NT2/D1 (cell line): Measurements from ENCODE around the gene RALA.

Source experiments
- DNase-seq: peaks from one replicate; pipeline ENCODE4 v3.0.0-alpha.2; 2011; ENCODE audit warnings: low read depth, low spot score
- H3K27me3 ChIP-seq: 2 replicates; pipeline ENCODE4 v1.6.0; 2011; ENCODE audit warnings: mild to moderate bottlenecking; ENCODE audit not compliant: insufficient read length, insufficient read depth
- H3K36me3 ChIP-seq: 2 replicates; pipeline ENCODE4 v1.6.1; 2011; ENCODE audit warnings: mild to moderate bottlenecking, low read length, mixed read lengths; ENCODE audit not compliant: insufficient read depth, insufficient read length
- H3K4me1 ChIP-seq: 2 replicates; pipeline ENCODE4 v1.5.1; 2011; ENCODE audit not compliant: insufficient read depth, insufficient read length
- H3K4me3 ChIP-seq: 2 replicates; pipeline ENCODE4 v1.5.1; 2011; ENCODE audit warnings: low read depth; ENCODE audit not compliant: insufficient read length
- H3K9ac ChIP-seq: 2 replicates; pipeline ENCODE4 v1.6.0; 2011; ENCODE audit warnings: low read depth; ENCODE audit not compliant: insufficient read length
- H3K9me3 ChIP-seq: 2 replicates; pipeline ENCODE4 v1.5.1; 2011; ENCODE audit warnings: mild to moderate bottlenecking, low read length; ENCODE audit not compliant: insufficient read depth
- SUZ12 ChIP-seq: IDR thresholded peaks from 2 replicates; pipeline ENCODE4 v1.6.1; 2011; ENCODE audit not compliant: insufficient read length, insufficient read depth; ENCODE audit errors: extremely low read depth
- YY1 ChIP-seq: IDR thresholded peaks from 2 replicates; pipeline ENCODE4 v1.6.1; 2011; ENCODE audit not compliant: insufficient read length, insufficient read depth
- ZNF274 ChIP-seq: IDR thresholded peaks from 2 replicates; pipeline ENCODE4 v1.6.1; 2011; ENCODE audit warnings: mild to moderate bottlenecking, low read depth, low read length

The RALA gene

DNA sequence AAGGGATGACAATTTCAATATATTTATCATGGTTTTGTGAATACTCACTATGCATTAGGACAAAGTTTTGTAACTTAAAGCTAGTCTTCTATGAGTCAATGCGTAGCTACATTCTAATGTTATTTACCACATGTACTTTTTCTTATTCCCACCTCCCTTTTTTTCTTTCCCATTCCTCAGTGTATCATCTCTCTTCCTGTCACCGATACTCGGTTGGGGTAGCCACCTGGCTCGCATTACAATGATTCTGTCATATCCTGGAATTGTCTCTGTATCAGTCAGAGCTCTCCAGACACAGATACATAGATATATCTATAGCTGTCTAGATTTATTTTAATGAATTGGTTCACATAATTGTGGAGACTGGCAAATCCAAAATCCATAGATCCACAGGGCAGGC is 9.8 kb upstream of the RALA start:
- H3K4me1 ChIP-seq = no peaks in the 10 kb centered on the region
- no peak for DNase-seq
- H3K36me3 ChIP-seq = no peaks in the 10 kb centered on the region
- no peak overlapping the region for H3K4me3 ChIP-seq
- TF ChIP-seq SUZ12 = no peak
- H3K9ac ChIP-seq = no peak overlapping the region
- H3K27me3 ChIP-seq = no peaks in the 10 kb centered on the region
- no peaks in the 10 kb centered on the region for H3K9me3 ChIP-seq

DNA sequence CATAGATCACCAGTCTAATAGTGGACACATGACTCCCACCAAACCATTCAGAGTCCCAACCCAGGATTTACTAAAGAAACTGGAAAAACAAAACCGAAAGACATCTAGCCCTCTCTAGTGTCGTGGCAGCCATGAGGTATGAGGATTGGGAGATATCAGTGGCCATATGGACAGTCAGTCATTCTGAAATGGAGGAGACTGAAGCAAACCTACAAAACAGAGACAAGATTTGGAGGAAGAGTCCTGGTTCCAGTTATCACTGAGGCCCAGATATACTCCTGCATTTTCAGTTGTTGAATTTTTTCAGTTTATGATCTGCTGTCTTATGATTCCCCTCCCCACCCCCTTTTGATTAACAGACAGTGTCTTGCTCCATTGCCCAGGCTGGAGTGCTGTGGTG is 9.1 kb upstream of the RALA start:
- no peak for TF ChIP-seq YY1
- TF ChIP-seq ZNF274 = no peak
- no peak for TF ChIP-seq SUZ12
- DNase-seq = no peak

DNA sequence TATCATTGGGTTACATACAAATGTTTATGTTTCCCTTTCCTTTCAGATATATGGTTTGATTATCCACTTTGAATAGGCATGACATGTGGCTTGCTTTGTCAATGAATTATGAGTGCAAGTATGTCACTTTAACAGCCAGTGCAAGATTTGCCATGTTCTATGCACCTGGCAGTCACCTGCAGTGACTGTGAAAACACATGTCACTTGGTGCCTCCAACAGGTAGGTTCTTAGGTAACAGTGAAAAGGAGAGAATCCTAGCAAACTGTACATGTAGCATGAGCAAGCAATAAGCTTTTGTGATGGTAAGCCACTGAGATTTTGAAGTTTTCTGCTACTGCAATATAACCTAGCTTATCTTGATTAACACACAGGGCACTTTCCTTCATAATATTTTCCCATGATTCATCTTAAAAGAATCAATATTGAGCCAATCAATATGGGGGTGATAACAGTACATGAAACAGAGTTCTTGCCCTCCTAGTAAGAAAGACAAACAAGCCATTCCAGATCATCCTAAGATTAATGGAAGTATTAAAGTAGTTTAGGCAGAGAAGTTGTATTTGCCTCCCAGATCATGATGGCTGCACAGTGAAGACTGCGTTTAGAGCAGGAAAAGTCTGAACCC is 7.9 kb upstream of the RALA start:
- Histone ChIP-seq H3K4me1 (no peaks in the 10 kb centered on the region), H3K9me3 (no peaks in the 10 kb centered on the region), H3K4me3 (no peak overlapping the region), H3K36me3 (no peaks in the 10 kb centered on the region), H3K9ac (no peak overlapping the region), H3K27me3 (no peaks in the 10 kb centered on the region)
- TF ChIP-seq YY1 (no peak), SUZ12 (no peak), ZNF274 (no peak)
- DNase-seq = no peak

More for the DNA sequence above, 9.1 kb upstream of the RALA start:
- no peak overlapping the region for H3K4me3 ChIP-seq
- H3K9me3 ChIP-seq = no peaks in the 10 kb centered on the region
- no peaks in the 10 kb centered on the region for H3K4me1 ChIP-seq
- no peaks in the 10 kb centered on the region for H3K27me3 ChIP-seq
- no peak overlapping the region for H3K9ac ChIP-seq
- H3K36me3 ChIP-seq = no peaks in the 10 kb centered on the region

DNA sequence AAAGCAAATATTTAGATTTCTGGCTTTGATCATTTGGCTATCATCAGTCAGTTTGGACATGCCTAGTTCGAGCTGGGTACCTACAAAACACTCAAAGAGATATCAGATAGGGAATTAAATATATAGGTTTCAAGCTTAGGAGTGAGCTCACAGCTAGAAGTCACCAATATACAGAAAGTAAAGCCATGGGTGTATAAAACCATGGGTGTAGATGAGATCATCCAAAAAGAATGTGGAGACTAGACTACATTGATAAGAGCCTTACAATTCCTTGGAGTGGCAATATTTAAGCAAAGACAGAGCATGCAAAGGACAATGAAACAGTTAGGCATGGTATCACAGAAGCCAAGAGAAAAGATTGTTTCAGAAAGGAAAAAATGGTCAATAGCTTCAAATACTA is 7.2 kb upstream of the RALA start:
- peaks cover 2% of the 10 kb centered on the region for H3K36me3 ChIP-seq
- no peaks in the 10 kb centered on the region for H3K27me3 ChIP-seq
- H3K9ac ChIP-seq = no peak overlapping the region
- no peaks in the 10 kb centered on the region for H3K9me3 ChIP-seq
- DNase-seq = no peak
- TF ChIP-seq ZNF274 (no peak), YY1 (no peak), SUZ12 (no peak)
- H3K4me1 ChIP-seq = no peaks in the 10 kb centered on the region
- H3K4me3 ChIP-seq = no peak overlapping the region

DNA sequence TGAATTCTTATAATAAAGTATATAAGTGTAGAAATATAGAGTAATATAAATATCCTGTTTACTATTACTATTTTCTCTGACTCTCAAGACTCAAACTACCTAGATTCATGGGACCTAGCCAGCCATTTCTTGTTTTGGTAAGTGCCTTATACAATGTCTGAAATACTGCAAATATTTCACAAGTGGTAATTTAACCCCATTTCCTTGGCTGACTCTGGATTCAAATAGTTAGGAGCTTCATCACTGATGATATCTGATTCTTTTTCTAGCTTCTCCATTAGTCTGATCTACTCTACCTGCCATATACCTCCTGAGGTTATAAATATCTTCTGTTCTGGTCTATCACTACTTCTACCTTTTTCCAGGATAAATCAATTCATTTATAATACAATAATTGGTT is 6.4 kb upstream of the RALA start:
- Histone ChIP-seq H3K27me3 (no peaks in the 10 kb centered on the region), H3K4me1 (no peaks in the 10 kb centered on the region), H3K36me3 (peaks cover 4% of the 10 kb centered on the region), H3K9ac (no peak overlapping the region), H3K9me3 (no peaks in the 10 kb centered on the region), H3K4me3 (no peak overlapping the region)
- TF ChIP-seq SUZ12 (no peak), ZNF274 (no peak), YY1 (no peak)
- DNase-seq = no peak

DNA sequence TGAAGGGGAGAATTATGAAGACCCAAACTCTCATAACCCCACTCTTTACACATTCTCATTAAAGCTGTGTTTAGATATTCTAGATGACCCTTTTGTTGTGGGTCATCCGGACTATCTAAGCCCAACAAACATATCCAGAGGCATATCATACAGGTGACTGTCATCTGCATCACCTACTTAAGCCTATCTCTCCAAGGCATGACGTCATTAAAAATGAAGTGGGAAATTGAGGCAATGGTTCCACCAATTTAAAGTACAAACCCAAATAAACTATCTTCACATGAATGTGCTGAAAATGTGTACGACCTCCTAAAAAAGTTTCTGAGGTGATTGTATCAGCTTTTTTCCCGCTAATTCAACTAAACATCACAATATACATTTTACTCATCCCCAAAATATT is 4.5 kb upstream of the RALA start:
- no peak for DNase-seq
- Histone ChIP-seq H3K36me3 (peaks cover 4% of the 10 kb centered on the region), H3K4me3 (no peak overlapping the region), H3K4me1 (no peaks in the 10 kb centered on the region), H3K27me3 (no peaks in the 10 kb centered on the region), H3K9me3 (no peaks in the 10 kb centered on the region), H3K9ac (no peak overlapping the region)
- TF ChIP-seq SUZ12 (no peak), YY1 (no peak), ZNF274 (no peak)

DNA sequence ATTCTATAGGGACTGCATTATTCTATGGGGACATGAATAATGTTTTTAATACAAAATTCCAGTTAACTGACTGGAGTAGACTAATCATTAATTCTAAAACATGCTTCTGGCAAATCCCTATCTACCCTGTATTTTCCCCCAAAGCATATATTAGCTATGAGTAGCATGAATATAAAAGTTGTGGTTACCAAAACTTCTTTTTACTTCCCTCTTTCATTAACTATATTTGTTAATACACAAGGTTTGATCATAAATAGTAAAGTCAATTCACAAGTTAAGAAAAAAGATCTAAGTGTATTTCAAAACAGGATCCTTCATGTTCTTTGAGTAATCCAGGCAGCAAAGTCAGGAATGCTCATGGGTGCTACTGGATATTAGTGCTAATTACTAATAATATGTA is 2.9 kb upstream of the RALA start:
- no peak overlapping the region for H3K4me3 ChIP-seq
- H3K9me3 ChIP-seq = no peaks in the 10 kb centered on the region
- no peak for DNase-seq
- H3K36me3 ChIP-seq = peaks cover 4% of the 10 kb centered on the region
- H3K9ac ChIP-seq = no peak overlapping the region
- TF ChIP-seq ZNF274 (no peak), SUZ12 (no peak), YY1 (no peak)
- H3K27me3 ChIP-seq = no peaks in the 10 kb centered on the region
- H3K4me1 ChIP-seq = no peaks in the 10 kb centered on the region

DNA sequence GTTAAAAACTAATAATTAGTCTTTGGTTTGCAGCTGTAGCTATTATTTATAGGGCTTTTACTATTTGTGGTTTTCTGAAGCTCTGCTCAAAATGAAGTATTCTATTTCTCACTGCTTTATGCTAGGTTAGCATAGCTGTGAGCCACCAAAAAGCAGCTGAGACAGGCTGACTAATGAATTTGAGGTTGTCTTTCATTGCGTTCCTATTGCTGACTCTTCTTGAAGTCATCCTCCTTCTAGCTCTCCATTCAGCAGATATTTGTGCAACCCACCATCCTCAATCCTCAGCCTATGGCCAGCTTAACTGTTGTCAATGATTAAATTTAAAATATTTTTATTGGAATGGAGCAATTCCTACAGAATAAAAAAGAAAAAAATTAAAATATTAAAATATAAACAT is 2.1 kb upstream of the RALA start:
- H3K27me3 ChIP-seq = no peaks in the 10 kb centered on the region
- H3K4me1 ChIP-seq = peaks cover under 1% of the 10 kb centered on the region
- peaks cover 10% of the 10 kb centered on the region for H3K36me3 ChIP-seq
- no peak for DNase-seq
- no peak overlapping the region for H3K9ac ChIP-seq
- no peak overlapping the region for H3K4me3 ChIP-seq
- TF ChIP-seq YY1 (no peak), ZNF274 (no peak), SUZ12 (no peak)
- H3K9me3 ChIP-seq = no peaks in the 10 kb centered on the region
